Spleen (tissue), 11 donors: Measurements from ENCODE around the gene CCL21. TPM values are rescaled to one million over a fixed set of nuclear protein-coding genes. Genes with fewer than 3 reads are reported as not detected.

Source experiments
- DNase-seq: peaks from one replicate; pipeline ENCODE4 v3.0.0-alpha.2; 2020
- H3K27ac ChIP-seq, 8 donors: fragments of 200-600 bp; sonication (generic) in 7 of 8; 1 replicate in 4 of 8; 2 replicates in 4 of 8; pipeline versions ENCODE4 v1.5.0 to v1.8.0; 2016 to 2021; ENCODE audit warnings: inconsistent platforms in 4 of 8, mild to moderate bottlenecking in 4 of 8, moderate library complexity in 1 of 8
- H3K27me3 ChIP-seq, 7 donors: fragments of 200-600 bp; sonication (generic) in 6 of 7; replicated peaks in 1 of 7; 1 replicate in 4 of 7; 2 replicates in 3 of 7; pipeline versions ENCODE4 v1.5.0 to v1.8.0; 2016 to 2021; ENCODE audit warnings: inconsistent platforms in 3 of 7, mild to moderate bottlenecking in 1 of 7
- H3K36me3 ChIP-seq, 6 donors: fragments of 200-600 bp; sonication (generic) in 5 of 6; 1 replicate in 4 of 6; 2 replicates in 2 of 6; pipeline versions ENCODE4 v1.5.0 to v1.8.0; 2016 to 2021; ENCODE audit warnings: inconsistent platforms in 2 of 6
- H3K4me1 ChIP-seq, 6 donors: fragments of 200-600 bp; sonication (generic) in 5 of 6; 1 replicate in 3 of 6; 2 replicates in 3 of 6; pipeline versions ENCODE4 v1.5.0 to v1.8.0; 2016 to 2021; ENCODE audit warnings: inconsistent platforms in 3 of 6
- H3K4me3 ChIP-seq, 8 donors: fragments of 200-600 bp; sonication (generic) in 7 of 8; 1 replicate in 4 of 8; 2 replicates in 4 of 8; pipeline versions ENCODE4 v1.5.0 to v1.8.0; 2016 to 2021; ENCODE audit warnings: inconsistent platforms in 4 of 8, mild to moderate bottlenecking in 4 of 8, moderate library complexity in 2 of 8
- H3K9me3 ChIP-seq, 8 donors: fragments of 200-600 bp; sonication (generic) in 7 of 8; 1 replicate in 4 of 8; 2 replicates in 4 of 8; pipeline versions ENCODE4 v1.5.0 to v1.8.0; 2016 to 2021; ENCODE audit warnings: inconsistent platforms in 4 of 8
- CTCF ChIP-seq, 11 experiments: fragments of 200-600 bp in 7 of 11; fragments of 450-650 bp in 4 of 11; sonication (generic) in 4 of 11; IDR thresholded peaks in 8 of 11; conservative IDR thresholded peaks in 3 of 11; 1 replicate in 7 of 11; 2 replicates in 4 of 11; pipeline versions ENCODE4 v1.4.0 to v1.8.0; 2016 to 2021; ENCODE audit warnings: antibody characterized with exemption in 11 of 11, inconsistent platforms in 4 of 11, mild to moderate bottlenecking in 1 of 11
- POLR2A ChIP-seq, 3 donors: fragments of 450-650 bp; IDR thresholded peaks; one replicate each; pipeline ENCODE4 v1.5.1; 2017; ENCODE audit warnings: antibody characterized with exemption in 3 of 3, mild to moderate bottlenecking in 1 of 3
- POLR2AphosphoS5 ChIP-seq, 3 donors: sonication (generic); formaldehyde crosslinking; IDR thresholded peaks; one replicate each; pipeline ENCODE4 v1.5.1; 2017; ENCODE audit warnings: antibody characterized with exemption in 3 of 3
- WGBS, 5 donors: extraction: QIAGEN DNeasy Blood & Tissue Kit in 3 of 5; methylation state at CpG; one replicate each; pipeline versions ENCODE4 v1.1.5 to v1.1.7; 2013 to 2018; 5-methylcytosine and 5-hydroxymethylcytosine counted together
- intact Hi-C: fragments of 100-400 bp; cut with DNase I; formaldehyde crosslinking; loops from one replicate; pipeline ENCODE4 v1.15.0; 2023; ENCODE audit warnings: low total_unique reads
- polyA plus RNA-seq, 3 donors: library from polyadenylated mRNA; stranded (reverse); fragments of 200-250 nt; gene quantifications; one replicate each; pipeline ENCODE4 v1.2.1, GENCODE V29; 2013
- small RNA-seq, 4 donors: library from RNA; depleted of rRNA; stranded (forward); fragments of <200 nt; gene quantifications; one replicate each; pipeline ENCODE3, GENCODE V24; 2016
- total RNA-seq, 7 donors: library from RNA; depleted of rRNA in 3 of 7; stranded (reverse); fragments of >200 nt in 3 of 7; fragmentation: NEBNext Ultra II Directional in 4 of 7; extraction: Animal tissue kit (Norgen Biotek cat#: 25700) in 4 of 7; gene quantifications; one replicate each; pipeline versions ENCODE4 v1.1.0 to v1.2.1, GENCODE V29; 2016 to 2021
- donor health status: healthy with polysubstance abuse.
- donor health status: DM: no; HTN: no; CAD: no; lungs with moderate emphysema.
- donor health status: DM: no; HTN: no; CAD: no.
- donor health status: Bipolar disorder and iron deficiency.
- donor health status: healthy.
- donor health status: DM: no; HTN: no; CAD: no.
- donor health status: DM: yes; HTN: yes; CAD: no.

Gene CCL21
- total and polyA plus RNA-seq, 10 donors: 45.1 to 367 (median 186) TPM

DNA sequence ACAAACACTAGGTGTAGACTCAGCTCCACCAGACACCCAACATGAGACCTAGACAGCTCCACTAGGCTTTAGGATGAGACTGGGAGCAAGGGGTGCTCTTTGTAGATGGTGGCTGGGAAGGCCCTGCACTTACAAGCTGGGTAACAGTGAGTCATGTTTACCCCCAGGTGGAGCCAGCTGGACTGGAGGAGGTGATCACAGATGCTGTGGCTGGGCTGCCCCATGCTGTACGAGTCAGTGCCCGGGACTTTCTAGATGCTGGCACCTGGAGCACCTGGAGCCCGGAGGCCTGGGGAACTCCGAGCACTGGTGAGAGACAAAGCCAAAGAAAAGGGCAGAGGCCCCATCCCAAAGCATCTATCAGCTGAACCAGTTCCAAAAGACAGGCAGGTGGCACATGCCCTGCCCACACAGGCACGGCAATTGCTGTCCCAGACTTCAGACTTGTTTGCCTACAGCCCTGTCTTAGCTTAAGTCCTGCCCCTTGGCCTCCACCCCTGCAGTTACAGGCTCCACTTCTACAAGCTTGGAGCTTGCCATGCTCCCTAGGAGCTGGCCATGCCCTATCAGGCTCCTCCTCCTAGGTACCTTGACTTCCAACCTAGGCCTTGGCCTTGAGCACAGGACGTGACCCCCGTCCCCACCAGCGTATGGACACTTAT lies 50.2 kb downstream of the CCL21 start:
- intact Hi-C loops: no loop called here
- TF ChIP-seq POLR2A (IDR thresholded peaks at IDR 0.05) (no peak), CTCF (IDR thresholded peaks at IDR 0.05 in 8 of 11, conservative IDR thresholded peaks at IDR 0.05 in 3 of 11) (no peak), POLR2AphosphoS5 (IDR thresholded peaks at IDR 0.05) (no peak)
- Histone ChIP-seq H3K4me1 (peaks cover under 1 to 24% (median 10%) of the 10 kb centered on the region in 6 donors), H3K36me3 (peaks cover 0 to 25% (median 4%) of the 10 kb centered on the region in 6 donors), H3K9me3 (no peaks in the 10 kb centered on the region), H3K27ac (no peak overlapping the region), H3K27me3 (no peaks in the 10 kb centered on the region), H3K4me3 (no peak overlapping the region)
- 78 to 97% (median 94%) methylated on average over 7 to 8 of the region's 8 CpGs for WGBS, 5 donors
- no peak for DNase-seq

Small RNAs within 50 kb of the gene (small RNA-seq; reads per million reads assigned to genes)
- gene CCL27: 0 reads per million in 4 donors

Other genes with a start within 250 kb of the CCL21 start
- under 1 TPM in 3 of 7 donors, not detected in 4; 0.35 to 0.91 (median 0.46) TPM for gene ENHO, start 187.1 kb downstream of the CCL21 start, total RNA-seq
- gene ENHO, start 187.1 kb downstream of the CCL21 start, polyA plus RNA-seq: under 1 TPM; 0.74 to 0.94 (median 0.89) TPM
- 10 to 100 TPM in 5 of 7 donors, 1 to 10 TPM in 2; 6.6 to 46.8 (median 26.3) TPM for gene CNTFR, start 120.4 kb downstream of the CCL21 start, total RNA-seq
- gene CNTFR, start 120.4 kb downstream of the CCL21 start, polyA plus RNA-seq: 1 to 10 TPM; 2.8 to 7.7 (median 3.1) TPM
- 10 to 100 TPM; 16.8 to 36.1 (median 21.5) TPM for gene RPP25L, start 98.0 kb downstream of the CCL21 start, total RNA-seq
- gene RPP25L, start 98.0 kb downstream of the CCL21 start, polyA plus RNA-seq: 10 to 100 TPM; 32.5 to 54.1 (median 46.7) TPM
- gene DCTN3, start 89.6 kb downstream of the CCL21 start, total RNA-seq: 10 to 100 TPM; 43.8 to 64.1 (median 52.1) TPM
- 10 to 100 TPM; 59.3 to 79.8 (median 75.9) TPM for gene DCTN3, start 89.6 kb downstream of the CCL21 start, polyA plus RNA-seq
- gene ARID3C, start 81.1 kb downstream of the CCL21 start, total RNA-seq: not detected
- not detected for gene ARID3C, start 81.1 kb downstream of the CCL21 start, polyA plus RNA-seq
- gene SIGMAR1, start 72.3 kb downstream of the CCL21 start, total RNA-seq: 10 to 100 TPM; 24.1 to 39.7 (median 28.4) TPM
- 10 to 100 TPM; 19.4 to 31.1 (median 24.4) TPM for gene SIGMAR1, start 72.3 kb downstream of the CCL21 start, polyA plus RNA-seq
- gene GALT, start 63.5 kb downstream of the CCL21 start, total RNA-seq: 100 to 1,000 TPM in 1 of 7 donors, 10 to 100 TPM in 6; 56.6 to 101 (median 78.9) TPM
- gene GALT, start 63.5 kb downstream of the CCL21 start, polyA plus RNA-seq: 10 to 100 TPM; 32.1 to 74.4 (median 55.1) TPM
- gene IL11RA, start 58.0 kb downstream of the CCL21 start, total RNA-seq: 10 to 100 TPM; 23.3 to 43.9 (median 30.7) TPM
- 10 to 100 TPM; 16.3 to 37.7 (median 25.1) TPM for gene IL11RA, start 58.0 kb downstream of the CCL21 start, polyA plus RNA-seq
- gene CCL27, start 47.5 kb downstream of the CCL21 start, total RNA-seq: under 1 TPM in 1 of 7 donors, not detected in 6; 0.70 TPM
- gene CCL27, start 47.5 kb downstream of the CCL21 start, polyA plus RNA-seq: under 1 TPM in 2 of 3 donors, not detected in 1; 0.08 to 0.32 TPM
- gene CCL19, start 18.9 kb downstream of the CCL21 start, total RNA-seq: 10 to 100 TPM in 2 of 7 donors, 1 to 10 TPM in 3, not detected in 2; 4.0 to 57.3 (median 7.4) TPM
- gene CCL19, start 18.9 kb downstream of the CCL21 start, polyA plus RNA-seq: 10 to 100 TPM; 22.1 to 73.1 (median 38.1) TPM
- gene PHF24, start 248.1 kb upstream of the CCL21 start, total RNA-seq: 1 to 10 TPM in 2 of 7 donors, under 1 TPM in 5; 0.17 to 2.4 (median 0.67) TPM
- under 1 TPM; 0.24 to 0.36 (median 0.26) TPM for gene PHF24, start 248.1 kb upstream of the CCL21 start, polyA plus RNA-seq